Gastroesophageal sphincter (tissue), 4 donors: Measurements from ENCODE around the gene PRSS3. TPM values are rescaled to one million over a fixed set of nuclear protein-coding genes. Genes with fewer than 3 reads are reported as not detected.
"Not testable (repeated sequence)": the region's sequence is repeated elsewhere in the genome, so short reads cannot be mapped to it uniquely, and the experiment has no call there.

ENCODE experiments used
- ATAC-seq: fragments of 150-250 bp; one replicate; pipeline ENCODE4 v1.9.1; 2016; ENCODE audit warnings: mild to moderate bottlenecking, moderate library complexity
- H3K27ac ChIP-seq, 4 donors: fragments of 200-600 bp; sonication (generic) in 3 of 4; 1 replicate in 3 of 4; 2 replicates in 1 of 4; pipeline ENCODE4 v1.5.1; 2016 to 2019
- H3K27me3 ChIP-seq: fragments of 200-600 bp; sonication (generic); one replicate; pipeline ENCODE4 v1.5.1; 2019
- H3K36me3 ChIP-seq, 2 donors: fragments of 200-600 bp; sonication (generic); one replicate each; pipeline ENCODE4 v1.5.1; 2019; ENCODE audit warnings: control low read depth in 1 of 2
- H3K4me1 ChIP-seq, 3 donors: fragments of 200-600 bp; sonication (generic); 1 replicate in 2 of 3; 2 replicates in 1 of 3; pipeline ENCODE4 v1.5.1; 2016 to 2019; ENCODE audit warnings: control low read depth in 2 of 3
- H3K4me3 ChIP-seq, 2 donors: fragments of 200-600 bp; sonication (generic); one replicate each; pipeline ENCODE4 v1.5.1; 2019; ENCODE audit warnings: mild to moderate bottlenecking in 1 of 2, moderate library complexity in 1 of 2
- H3K9me3 ChIP-seq, 3 donors: fragments of 200-600 bp; sonication (generic); one replicate each; pipeline ENCODE4 v1.5.1; 2017 to 2019; ENCODE audit warnings: control low read depth in 2 of 3
- EP300 ChIP-seq: sonication (generic); formaldehyde crosslinking; IDR thresholded peaks from one replicate; pipeline ENCODE4 v1.6.1; 2017; ENCODE audit warnings: antibody characterized with exemption, mild to moderate bottlenecking
- POLR2A ChIP-seq, 2 donors: fragments of 450-650 bp; IDR thresholded peaks; one replicate each; pipeline ENCODE4 v1.6.1; 2017; ENCODE audit warnings: antibody characterized with exemption in 2 of 2, mild to moderate bottlenecking in 2 of 2, moderate library complexity in 1 of 2
- POLR2AphosphoS5 ChIP-seq: sonication (generic); formaldehyde crosslinking; IDR thresholded peaks from one replicate; pipeline ENCODE4 v1.6.1; 2017; ENCODE audit warnings: antibody characterized with exemption
- WGBS, 2 donors: methylation state at CpG; one replicate each; pipeline ENCODE4 v1.1.5; 2018; ENCODE audit warnings: low coverage in 1 of 2; 5-methylcytosine and 5-hydroxymethylcytosine counted together
- total RNA-seq, 4 donors: library from RNA; depleted of rRNA; stranded (reverse); fragments of >200 nt; gene quantifications; one replicate each; pipeline ENCODE4 v1.1.0, GENCODE V29; 2016
- TF ChIP-seq, protein P1 (sequence below), 4 experiments: fragments of 200-600 bp in 2 of 4; fragments of 450-650 bp in 2 of 4; sonication (generic) in 1 of 4; IDR thresholded peaks; one replicate each; pipeline ENCODE4 v1.5.1; 2017 to 2019; ENCODE audit warnings: antibody characterized with exemption in 4 of 4, mild to moderate bottlenecking in 2 of 4, moderate library complexity in 2 of 4

PRSS3 gene
- total RNA-seq, 4 donors from 2014 or later, result 1.2 to 3.6 (median 2.2) TPM; not detected in 1

DNA sequence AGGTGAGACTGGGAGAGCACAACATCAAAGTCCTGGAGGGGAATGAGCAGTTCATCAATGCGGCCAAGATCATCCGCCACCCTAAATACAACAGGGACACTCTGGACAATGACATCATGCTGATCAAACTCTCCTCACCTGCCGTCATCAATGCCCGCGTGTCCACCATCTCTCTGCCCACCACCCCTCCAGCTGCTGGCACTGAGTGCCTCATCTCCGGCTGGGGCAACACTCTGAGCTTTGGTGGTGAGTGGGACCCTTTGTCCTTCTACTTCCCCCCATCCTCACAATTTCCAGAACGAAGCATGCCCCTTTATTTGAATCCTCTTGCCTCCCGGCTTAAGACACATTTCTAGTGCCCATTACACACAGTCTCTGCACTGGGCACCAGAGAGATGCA lies 2.5 kb downstream of the PRSS3 start:
- H3K9me3 ChIP-seq, result peaks cover 0 to 8% (median 0%) of the 10 kb centered on the region in 3 donors
- TF ChIP-seq, protein P1, sequence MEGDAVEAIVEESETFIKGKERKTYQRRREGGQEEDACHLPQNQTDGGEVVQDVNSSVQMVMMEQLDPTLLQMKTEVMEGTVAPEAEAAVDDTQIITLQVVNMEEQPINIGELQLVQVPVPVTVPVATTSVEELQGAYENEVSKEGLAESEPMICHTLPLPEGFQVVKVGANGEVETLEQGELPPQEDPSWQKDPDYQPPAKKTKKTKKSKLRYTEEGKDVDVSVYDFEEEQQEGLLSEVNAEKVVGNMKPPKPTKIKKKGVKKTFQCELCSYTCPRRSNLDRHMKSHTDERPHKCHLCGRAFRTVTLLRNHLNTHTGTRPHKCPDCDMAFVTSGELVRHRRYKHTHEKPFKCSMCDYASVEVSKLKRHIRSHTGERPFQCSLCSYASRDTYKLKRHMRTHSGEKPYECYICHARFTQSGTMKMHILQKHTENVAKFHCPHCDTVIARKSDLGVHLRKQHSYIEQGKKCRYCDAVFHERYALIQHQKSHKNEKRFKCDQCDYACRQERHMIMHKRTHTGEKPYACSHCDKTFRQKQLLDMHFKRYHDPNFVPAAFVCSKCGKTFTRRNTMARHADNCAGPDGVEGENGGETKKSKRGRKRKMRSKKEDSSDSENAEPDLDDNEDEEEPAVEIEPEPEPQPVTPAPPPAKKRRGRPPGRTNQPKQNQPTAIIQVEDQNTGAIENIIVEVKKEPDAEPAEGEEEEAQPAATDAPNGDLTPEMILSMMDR (IDR thresholded peaks at IDR 0.05), result no peak
- TF ChIP-seq POLR2A (IDR thresholded peaks at IDR 0.05) (no peak), POLR2AphosphoS5 (no peak), EP300 (no peak)
- no peak overlapping the region for H3K27ac ChIP-seq
- H3K27me3 ChIP-seq, result peaks cover 21% of the 10 kb centered on the region
- no peak for ATAC-seq
- no peak overlapping the region for H3K4me3 ChIP-seq
- no peaks in the 10 kb centered on the region for H3K4me1 ChIP-seq
- no peaks in the 10 kb centered on the region for H3K36me3 ChIP-seq
- 86 to 92% methylated on average over 6 to 7 of the region's 8 CpGs for WGBS, 2 donors

DNA sequence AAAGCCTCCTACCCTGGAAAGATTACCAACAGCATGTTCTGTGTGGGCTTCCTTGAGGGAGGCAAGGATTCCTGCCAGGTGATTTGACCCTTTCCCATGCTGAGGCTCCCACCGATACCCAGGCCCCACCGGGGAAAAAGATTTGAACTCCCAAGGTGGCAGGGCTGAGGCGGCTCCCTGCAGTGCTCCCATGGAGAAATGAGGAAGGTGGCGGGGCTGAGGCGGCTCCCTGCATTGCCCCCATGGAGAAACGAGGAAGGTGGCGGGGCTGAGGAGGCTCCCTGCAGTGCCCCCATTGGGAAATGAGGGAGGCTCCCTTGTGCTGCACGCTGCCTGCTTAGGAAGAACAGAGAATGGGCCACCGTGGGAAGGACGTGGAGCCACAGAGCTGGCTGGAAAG lies 3.2 kb downstream of the PRSS3 start:
- H3K9me3 ChIP-seq, result peaks cover 0 to 8% (median 0%) of the 10 kb centered on the region in 3 donors
- H3K4me1 ChIP-seq, result no peaks in the 10 kb centered on the region
- H3K27me3 ChIP-seq, result peaks cover 21% of the 10 kb centered on the region
- H3K27ac ChIP-seq, result no peak overlapping the region
- no CpG with 5 or more reads among the region's 10 CpGs for WGBS, 2 donors
- no peak overlapping the region for H3K4me3 ChIP-seq
- TF ChIP-seq POLR2A (IDR thresholded peaks at IDR 0.05) (no peak), POLR2AphosphoS5 (no peak), EP300 (no peak)
- TF ChIP-seq, protein P1 (IDR thresholded peaks at IDR 0.05), result no peak
- ATAC-seq, result no peak
- H3K36me3 ChIP-seq, result no peaks in the 10 kb centered on the region

DNA sequence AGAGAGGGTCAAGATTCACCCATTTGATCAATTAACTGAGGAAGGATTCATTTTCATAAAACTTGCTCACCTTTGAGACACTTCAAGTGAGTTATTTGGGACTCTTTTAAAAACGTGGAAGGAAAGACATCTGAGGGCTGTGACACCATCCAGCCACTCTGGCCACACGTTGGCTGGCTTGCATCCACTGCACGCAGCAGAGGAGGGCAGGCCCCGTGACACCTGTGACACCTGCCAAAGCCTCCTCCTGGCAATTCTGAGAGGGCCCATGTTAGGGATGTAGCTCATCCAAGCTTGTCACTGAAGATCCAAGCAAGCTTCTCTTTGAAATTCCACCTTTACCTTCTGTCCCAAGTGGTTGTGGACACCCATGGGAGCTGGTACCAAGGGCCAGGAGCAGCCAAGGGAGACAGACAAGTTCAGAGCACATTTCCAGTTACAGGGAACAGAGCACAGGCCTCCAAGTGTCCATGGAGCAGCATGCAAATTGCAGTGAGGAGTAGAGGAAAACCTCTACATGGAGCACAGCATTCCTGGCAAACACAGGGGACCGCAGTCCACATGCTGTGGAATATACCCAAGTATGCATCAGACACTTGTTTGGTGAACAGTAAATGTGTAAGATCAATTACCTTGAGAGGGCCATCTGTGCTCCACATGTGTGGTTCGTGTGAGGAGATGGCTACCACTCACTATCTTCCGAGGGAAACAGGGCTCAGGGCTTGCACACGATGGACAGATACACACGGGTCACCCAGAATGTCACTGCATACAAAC lies 4.8 kb downstream of the PRSS3 start:
- no peak for ATAC-seq
- TF ChIP-seq POLR2A (IDR thresholded peaks at IDR 0.05) (no peak), POLR2AphosphoS5 (no peak), EP300 (no peak)
- TF ChIP-seq, protein P1 (IDR thresholded peaks at IDR 0.05), result no peak
- Histone ChIP-seq H3K27ac (no peak overlapping the region), H3K4me1 (no peaks in the 10 kb centered on the region), H3K9me3 (peaks cover 0 to 8% (median 0%) of the 10 kb centered on the region in 3 donors), H3K36me3 (no peaks in the 10 kb centered on the region), H3K4me3 (no peak overlapping the region), H3K27me3 (peaks cover 18% of the 10 kb centered on the region)
- 72 to 89% methylated on average over 3 to 9 of the region's 9 CpGs for WGBS, 2 donors

DNA sequence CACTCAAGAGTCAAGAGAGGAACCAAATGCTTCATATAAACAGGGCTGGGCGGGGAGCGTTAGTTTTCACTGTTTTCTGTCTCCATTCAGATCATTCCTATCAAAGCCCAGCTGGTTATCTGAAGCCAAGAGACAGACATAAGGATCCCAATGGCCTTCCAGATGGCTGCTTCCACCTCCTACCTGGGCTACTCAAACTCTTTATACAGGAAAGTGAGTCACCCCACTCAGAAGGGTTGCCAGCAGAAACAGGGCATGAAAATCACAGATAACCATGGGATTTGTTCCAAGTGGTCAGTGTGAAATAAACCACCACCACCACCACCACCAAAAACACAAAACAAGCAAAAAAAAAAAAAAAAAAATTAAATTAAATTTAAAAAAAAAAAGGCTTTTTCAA lies 5.5 kb downstream of the PRSS3 start:
- TF ChIP-seq POLR2A (IDR thresholded peaks at IDR 0.05) (no peak), EP300 (no peak), POLR2AphosphoS5 (no peak)
- TF ChIP-seq, protein P1 (IDR thresholded peaks at IDR 0.05), result no peak
- Histone ChIP-seq H3K4me1 (no peaks in the 10 kb centered on the region), H3K36me3 (no peaks in the 10 kb centered on the region), H3K27me3 (peaks cover 10% of the 10 kb centered on the region), H3K4me3 (no peak overlapping the region), H3K27ac (no peak overlapping the region), H3K9me3 (peaks cover 0 to 8% (median 0%) of the 10 kb centered on the region in 3 donors)
- WGBS, 2 donors, result 56% methylated on average over 2 of the region's 2 CpGs; no CpG with 5 or more reads in 1 of the 2 donors
- no peak for ATAC-seq

DNA sequence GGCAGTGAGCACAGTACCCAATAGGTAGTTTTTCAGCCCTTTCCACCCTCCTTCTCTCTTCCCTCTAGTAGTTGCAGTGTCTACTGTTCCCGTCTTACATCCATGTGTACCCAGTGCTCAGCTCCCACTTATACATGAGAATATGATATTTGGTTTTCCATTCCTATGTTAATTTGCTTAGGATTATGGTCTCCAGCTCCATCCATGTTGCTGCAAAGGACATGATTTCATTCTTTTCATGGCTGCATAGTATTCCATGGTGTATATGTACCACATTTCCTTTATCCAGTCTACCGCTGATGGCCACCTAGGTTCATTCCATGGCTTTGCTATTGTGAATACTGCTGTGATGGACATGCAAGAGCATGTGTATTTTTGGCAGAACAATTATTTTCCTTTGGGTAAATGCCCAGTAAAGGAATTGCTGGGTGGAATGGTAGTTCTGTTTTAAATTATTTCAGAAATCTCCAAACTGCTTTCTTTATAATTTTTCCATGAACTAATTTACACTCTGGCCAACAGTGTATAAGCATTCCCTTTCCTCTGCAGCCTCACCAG lies 6.7 kb downstream of the PRSS3 start:
- not testable (repeated sequence) for H3K4me1 ChIP-seq, H3K27ac ChIP-seq, ATAC-seq, H3K27me3 ChIP-seq, H3K4me3 ChIP-seq, H3K36me3 ChIP-seq, H3K9me3 ChIP-seq
- WGBS, 2 donors, result 88 to 90% methylated on average over 2 of the region's 2 CpGs

DNA sequence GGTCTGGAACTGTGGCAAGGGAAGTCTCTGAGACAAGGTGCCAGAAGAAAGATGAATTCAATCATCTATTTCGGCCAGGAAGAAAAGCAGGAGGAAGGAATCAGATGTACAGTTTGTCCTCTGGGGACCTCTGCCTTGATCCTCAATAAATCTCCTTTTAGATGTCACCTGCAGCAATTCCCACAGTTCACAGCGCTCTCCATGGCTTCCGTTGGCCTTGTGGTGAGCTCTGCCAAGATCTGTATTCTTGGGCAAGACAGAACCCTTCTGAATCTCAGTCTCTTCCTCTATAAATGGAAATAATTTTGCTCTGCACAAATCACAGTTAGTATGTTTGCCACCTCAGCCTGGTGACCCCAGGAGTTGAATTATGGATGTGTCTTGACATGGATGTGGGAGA lies 8.8 kb downstream of the PRSS3 start:
- not testable (repeated sequence) for H3K4me1 ChIP-seq, ATAC-seq, H3K27me3 ChIP-seq, H3K36me3 ChIP-seq, H3K9me3 ChIP-seq, H3K27ac ChIP-seq, H3K4me3 ChIP-seq
- 75 to 97% methylated on average over 3 of the region's 3 CpGs for WGBS, 2 donors

DNA sequence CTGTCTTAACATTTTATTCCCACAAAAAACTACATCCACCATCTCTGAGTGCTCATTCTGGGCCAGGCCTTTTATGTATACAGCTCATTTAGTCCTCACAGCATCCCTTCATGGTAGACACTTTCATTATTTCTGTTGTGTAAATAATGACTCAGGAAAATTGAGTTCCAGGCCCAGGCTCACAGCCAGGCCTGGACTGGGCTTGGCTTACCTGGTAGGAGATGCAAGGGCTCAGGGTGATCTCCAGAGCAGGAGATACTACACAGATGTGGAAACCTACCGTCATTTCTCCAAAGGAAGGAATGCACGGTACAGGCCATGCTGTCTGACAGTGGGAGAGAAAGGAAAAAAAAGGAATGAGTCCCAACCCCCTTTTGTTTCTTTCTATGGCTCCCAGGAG lies 11.8 kb downstream of the PRSS3 start:
- H3K4me1 ChIP-seq, ATAC-seq, H3K27me3 ChIP-seq, H3K4me3 ChIP-seq, H3K9me3 ChIP-seq, H3K36me3 ChIP-seq, H3K27ac ChIP-seq: not testable (repeated sequence)
- 13 to 25% methylated on average over 2 of the region's 2 CpGs for WGBS, 2 donors

DNA sequence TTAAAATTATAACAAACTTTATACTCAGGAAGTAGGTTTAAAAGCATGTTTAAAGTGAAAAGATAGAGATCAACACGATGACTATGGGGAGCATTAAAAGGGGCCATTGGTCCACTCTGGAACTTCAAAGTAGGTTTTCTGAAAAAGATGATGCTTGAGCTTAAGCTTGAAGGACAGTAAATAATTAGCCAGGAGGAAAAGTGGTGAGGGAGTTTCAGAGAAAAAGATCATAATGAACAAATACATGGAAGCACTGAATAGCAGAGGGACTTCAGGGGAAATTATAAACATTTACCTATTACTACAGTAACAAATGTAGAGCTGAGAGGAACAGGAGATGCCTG lies 13.6 kb downstream of the PRSS3 start:
- H3K4me3 ChIP-seq, H3K36me3 ChIP-seq, H3K4me1 ChIP-seq, H3K27ac ChIP-seq, H3K9me3 ChIP-seq, H3K27me3 ChIP-seq, ATAC-seq: not testable (repeated sequence)
- WGBS, 2 donors, result 50% methylated on average over 1 of the region's 1 CpG
